ENCODE data around the gene TRIML1.

The TRIML1 gene

GRCh38 chr4:188194421-188194820, 55.2 kb downstream of the TRIML1 start:
- TF ChIP-seq REST (IDR thresholded peaks at IDR 0.05; ENCODE audit: insufficient read depth in 1 of 2, low read depth in 2 of 2, low read length in 2 of 2) (no peak), TAF1 (IDR thresholded peaks at IDR 0.05; ENCODE audit: borderline replicate concordance, insufficient read depth, low read length) (no peak), FOXP2 (optimal IDR thresholded peaks at IDR 0.05; ENCODE audit: borderline replicate concordance, extremely low read depth, extremely low read length, insufficient read depth) (no peak), POLR2AphosphoS5 (IDR thresholded peaks at IDR 0.05; ENCODE audit: low read depth, low read length) (no peak), SIN3A (IDR thresholded peaks at IDR 0.05; ENCODE audit: borderline replicate concordance, insufficient read depth, low read length) (no peak)

- TF ChIP-seq REST (IDR thresholded peaks at IDR 0.05; ENCODE audit: insufficient read depth in 1 of 2, low read depth in 2 of 2, low read length in 2 of 2) (no peak), FOXP2 (optimal IDR thresholded peaks at IDR 0.05; ENCODE audit: borderline replicate concordance, extremely low read depth, extremely low read length, insufficient read depth) (no peak), SIN3A (IDR thresholded peaks at IDR 0.05; ENCODE audit: borderline replicate concordance, insufficient read depth, low read length) (no peak), TAF1 (IDR thresholded peaks at IDR 0.05; ENCODE audit: borderline replicate concordance, insufficient read depth, low read length) (no peak), POLR2AphosphoS5 (IDR thresholded peaks at IDR 0.05; ENCODE audit: low read depth, low read length) (no peak)
Observed at GRCh38 chr4:188195389-188195985, 56.2 kb downstream of the TRIML1 start.

- TF ChIP-seq POLR2AphosphoS5 (IDR thresholded peaks at IDR 0.05; ENCODE audit: low read depth, low read length): no peak; the same call in 1 of the 2 replicates
- TF ChIP-seq TAF1 (IDR thresholded peaks at IDR 0.05; ENCODE audit: borderline replicate concordance, insufficient read depth, low read length): no peak
- no peak for TF ChIP-seq SIN3A (IDR thresholded peaks at IDR 0.05; ENCODE audit: borderline replicate concordance, insufficient read depth, low read length)
- TF ChIP-seq FOXP2 (optimal IDR thresholded peaks at IDR 0.05; ENCODE audit: borderline replicate concordance, extremely low read depth, extremely low read length, insufficient read depth): no peak
- TF ChIP-seq REST (IDR thresholded peaks at IDR 0.05; ENCODE audit: insufficient read depth in 1 of 2, low read depth in 2 of 2, low read length in 2 of 2): no peak
Observed at GRCh38 chr4:188196134-188196735, 57.0 kb downstream of the TRIML1 start.

Data from PFSK-1 (cell line).